Measurements from ENCODE around the gene TNK2. TPM values are rescaled to one million over a fixed set of nuclear protein-coding genes. Genes with fewer than 3 reads are reported as not detected.

The TNK2 gene
- total and polyA plus RNA-seq, 2 of the 8 experiments (the other 6 are each of a cell fraction or from before 2014, with no cell fraction given), result 10.4 to 33.9 TPM

DNA sequence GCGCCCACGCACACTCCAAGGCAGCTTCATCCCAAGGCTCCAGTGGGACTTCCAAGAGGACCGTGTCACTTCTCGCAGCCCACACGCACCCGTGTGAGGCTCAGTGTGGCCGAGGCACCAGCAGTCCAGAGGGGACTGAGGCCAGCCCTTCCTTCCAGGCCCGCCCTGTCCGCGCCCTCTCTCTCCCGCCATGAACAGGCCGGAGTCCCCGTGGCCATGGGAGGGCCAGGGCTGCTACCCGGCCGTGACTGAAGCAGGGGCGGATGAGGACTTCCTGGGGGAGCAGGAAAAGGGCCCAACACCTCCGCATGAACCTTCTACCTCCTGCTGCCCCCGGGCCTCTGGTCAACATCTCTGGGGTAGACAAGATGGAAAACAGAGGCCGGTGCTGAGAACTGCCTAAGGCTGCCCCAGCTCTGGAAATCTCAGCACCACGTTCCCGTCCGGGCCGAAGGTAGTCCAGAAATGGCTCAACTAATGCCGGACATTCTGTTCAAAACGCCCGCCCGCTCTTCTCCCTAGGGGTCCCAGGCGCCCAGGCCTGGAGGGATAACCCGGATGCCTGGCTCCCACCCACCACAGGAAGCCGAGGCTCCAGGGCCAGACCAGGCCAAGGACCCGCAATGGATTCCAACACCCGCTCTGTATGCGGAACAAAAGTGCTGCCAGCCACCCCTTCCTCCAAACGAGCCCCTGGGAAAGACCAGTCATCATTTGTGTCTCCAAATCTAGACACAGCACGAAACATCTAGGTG, 32.7 kb downstream of the TNK2 start:
- FAIRE-seq, result no peak
- DNase-seq (ENCODE audit: low read depth in 1 of 2, low spot score in 2 of 2), result no peak
- ChIA-PET POLR2A (ENCODE audit: partially characterized antibody) (interaction anchor here (1.6 kb wide), 1 partner anchor 19 kb away, joined by 5 read pairs; no protein-coding TSS in a partner anchor), CTCF (ENCODE audit: partially characterized antibody) (interaction anchor here (0.6 to 3.6 kb wide), 6 partner anchors 14 to 250 kb away, joined by 3 to 20 read pairs (median 4); no protein-coding TSS in a partner anchor)
- H3K4ac ChIP-seq (replicated peaks; ENCODE audit: insufficient read length, low read depth, low read length), result no peak overlapping the region
- no peak overlapping the region for H3K4me3 ChIP-seq (ENCODE audit: extremely low read depth in 1 of 4, insufficient read depth in 2 of 4, low read depth in 3 of 4, low read length in 4 of 4)
- no peak overlapping the region for H2BK5ac ChIP-seq (ENCODE audit: low read depth, low read length)
- TF ChIP-seq RAD21 (IDR thresholded peaks at IDR 0.05 in 1 of 2, conservative IDR thresholded peaks at IDR 0.05 in 1 of 2; ENCODE audit: low read depth in 2 of 2, low read length in 2 of 2) (no peak), PHF8 (conservative IDR thresholded peaks at IDR 0.05; ENCODE audit: low read depth, low read length) (no peak), CHD2 (IDR thresholded peaks at IDR 0.05; ENCODE audit: low read length) (no peak)
- 0 out of 2 replicates have a peak, but pooled peaks cover 2% of the 10 kb centered on the region for H3K79me1 ChIP-seq (ENCODE audit: low read depth, low read length)
- no peak overlapping the region for H2AK5ac ChIP-seq (ENCODE audit: low read depth, low read length)
- WGBS, 2 experiments (ENCODE audit: extremely low coverage in 1 of 2, insufficient coverage in 1 of 2, insufficient read length in 1 of 2, insufficient replicate concordance in 2 of 2, low coverage in 1 of 2, low lambda C conversion rate in 2 of 2, missing lambda C conversion rate in 1 of 2), result 90% methylated on average over 19 of the region's 35 CpGs; no CpG with 5 or more reads in 1 of the 2 experiments
- no peak overlapping the region for H2BK20ac ChIP-seq (ENCODE audit: low read length)
- no peak overlapping the region for H3K4me2 ChIP-seq (ENCODE audit: insufficient read depth in 1 of 2, low read depth in 2 of 2, low read length in 2 of 2)
- H3K18ac ChIP-seq (ENCODE audit: extremely low read depth, low read length), result no peak overlapping the region
- peaks cover 3 to 12% of the 10 kb centered on the region in 2 experiments for H4K20me1 ChIP-seq (replicated peaks in 1 of 2; ENCODE audit: control insufficient read depth in 1 of 2, insufficient read depth in 2 of 2, low read length in 2 of 2)
- no peaks in the 10 kb centered on the region for H3K27me3 ChIP-seq (replicated peaks in 1 of 4; ENCODE audit: control insufficient read depth in 3 of 4, extremely low read depth in 1 of 4, insufficient read depth in 3 of 4, low read length in 3 of 4)
- no peak overlapping the region for H3K23ac ChIP-seq (ENCODE audit: insufficient read length)
- H3K4me1 ChIP-seq (replicated peaks in 1 of 4; ENCODE audit: control insufficient read depth in 3 of 4, insufficient read depth in 4 of 4, low read length in 3 of 4), result no peaks in the 10 kb centered on the region; a peak in 1 of 7 replicates
- H3K14ac ChIP-seq (ENCODE audit: insufficient read length), result no peak overlapping the region
- H3K27ac ChIP-seq (ENCODE audit: low read depth, low read length), result no peak overlapping the region
- peak overlapping the region; percentile 65 for H4K8ac ChIP-seq (ENCODE audit: extremely low read depth, insufficient read depth, low read length)
- no peaks in the 10 kb centered on the region for H3K23me2 ChIP-seq (ENCODE audit: low read depth, low read length)
- no peaks in the 10 kb centered on the region for H3K9me3 ChIP-seq (ENCODE audit: insufficient read depth in 2 of 2, low read depth in 1 of 2, low read length in 1 of 2)
- no peak overlapping the region for H2AFZ ChIP-seq (ENCODE audit: low read length)
- H3K79me2 ChIP-seq (ENCODE audit: control insufficient read depth in 1 of 2, insufficient read depth in 2 of 2, low read length in 2 of 2), result no peaks in the 10 kb centered on the region
- H3K36me3 ChIP-seq (ENCODE audit: control insufficient read depth in 2 of 4, insufficient read depth in 4 of 4, low read length in 3 of 4), result peaks cover 0 to 13% (median 2%) of the 10 kb centered on the region in 4 experiments; a peak in 4 of 8 replicates
- no peak overlapping the region for H3K56ac ChIP-seq (replicated peaks; ENCODE audit: insufficient read length, low read depth, low read length)
- H2BK12ac ChIP-seq (ENCODE audit: low read depth, low read length), result no peak overlapping the region
- H2BK15ac ChIP-seq (ENCODE audit: low read length), result no peak overlapping the region
- H4K91ac ChIP-seq (replicated peaks; ENCODE audit: insufficient read length, low read length), result no peak overlapping the region
- no peak overlapping the region for H3K9ac ChIP-seq (replicated peaks in 1 of 4; ENCODE audit: extremely low read depth in 1 of 4, low read depth in 3 of 4, low read length in 3 of 4)
- no peak overlapping the region for H2BK120ac ChIP-seq (replicated peaks; ENCODE audit: low read depth, low read length)
- H4K5ac ChIP-seq (ENCODE audit: insufficient read length, low read depth, low read length), result no peak overlapping the region
